HG03066 (cell line): ENCODE measurements around the gene GTPBP1.

Experiments used
- ATAC-seq: cut with Tn5 transposase; IDR thresholded peaks from one replicate; pipeline ENCODE4 v1.9.1; 2021; ENCODE audit warnings: low read depth; ENCODE audit not compliant: unreplicated experiment

Gene GTPBP1

DNA sequence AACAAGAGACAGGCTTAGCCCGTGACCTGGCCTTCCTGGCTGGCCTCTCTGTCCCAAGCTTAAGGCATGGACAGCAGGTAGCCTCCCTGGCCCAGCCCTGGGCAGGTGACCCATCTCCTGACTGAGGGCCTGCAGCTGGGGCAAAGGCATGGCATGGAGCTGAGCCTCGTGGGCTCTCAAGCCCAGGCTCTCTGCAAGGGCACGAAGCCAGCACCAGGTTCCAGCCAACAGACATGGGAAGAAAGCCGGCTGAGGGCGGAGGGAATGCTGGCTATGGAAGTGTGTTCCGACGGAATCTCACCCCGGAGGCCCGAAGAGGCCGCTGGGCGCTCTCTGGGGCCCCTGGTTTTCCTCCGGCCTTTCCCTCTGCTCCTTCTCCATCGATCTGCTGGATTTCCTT is 75.3 kb downstream of the GTPBP1 start:
- ATAC-seq, result no peak

DNA sequence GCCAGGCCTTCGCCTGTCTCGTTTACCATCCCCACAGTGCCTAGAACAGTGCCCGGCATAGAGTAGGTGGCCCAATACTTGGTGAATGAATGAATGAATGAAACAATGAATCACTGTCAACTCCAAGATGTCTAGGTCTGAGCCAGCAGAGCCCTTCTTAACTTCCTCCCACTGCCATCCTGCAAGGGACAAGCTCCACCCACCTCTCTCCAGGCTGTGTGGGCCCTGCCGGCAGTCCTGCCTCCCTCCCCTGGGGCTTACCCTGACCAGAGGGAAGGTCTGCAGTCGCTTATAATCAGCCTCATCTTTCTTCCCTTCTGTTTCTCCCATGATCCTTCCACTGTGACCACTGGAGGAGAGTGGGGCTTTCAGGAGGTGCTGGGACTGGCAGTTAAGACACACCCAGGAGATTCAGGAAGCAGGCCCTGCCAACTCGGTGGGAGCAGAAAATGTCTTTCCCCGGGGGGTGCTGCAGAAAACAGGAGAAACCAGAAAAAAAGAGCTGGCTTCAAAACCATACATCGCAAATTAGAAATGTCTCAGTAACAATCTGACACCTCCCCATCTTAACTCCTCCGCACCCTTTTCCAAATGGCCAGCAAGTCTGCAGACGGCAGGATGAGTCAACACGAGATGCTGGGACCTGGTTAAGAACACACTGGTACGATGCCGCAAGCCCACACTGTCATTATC is 76.8 kb downstream of the GTPBP1 start:
- no peak for ATAC-seq
